HuH-7.5 (cell line): ENCODE data around the gene UPF3B.
"Not testable (repeated sequence)": the region's sequence is repeated elsewhere in the genome, so short reads cannot be mapped to it uniquely, and the experiment has no call there.

Experiments
- DNase-seq: peaks from one replicate; pipeline ENCODE4 v3.0.0; 2011; ENCODE audit warnings: low spot score

UPF3B gene

GRCh38 chrX:119821703-119822102, 31.1 kb downstream of the UPF3B start:
- DNase-seq = not testable (repeated sequence)

- no peak for DNase-seq
These were observed 35.6 kb downstream of the UPF3B start for GRCh38 chrX:119817130-119817690.

- DNase-seq = no peak
These were observed 36.5 kb downstream of the UPF3B start for GRCh38 chrX:119816300-119816699.

GRCh38 chrX:119809185-119809666, 43.5 kb downstream of the UPF3B start:
- DNase-seq = no peak

- not testable (repeated sequence) for DNase-seq
These were observed 44.3 kb downstream of the UPF3B start for GRCh38 chrX:119808461-119808860.

GRCh38 chrX:119802546-119802945, 50.2 kb downstream of the UPF3B start:
- DNase-seq = no peak

GRCh38 chrX:119801253-119802221, 51.2 kb downstream of the UPF3B start:
- no peak for DNase-seq

GRCh38 chrX:119791437-119792231, 61.1 kb downstream of the UPF3B start, which contains the start of gene RPL39:
Gene RPL39 (minus strand): TSS chrX:119791630. CDS start chrX:119791576, 54 bp downstream.
- DNase-seq = peak; percentile 32

- DNase-seq = no peak
These were observed 61.8 kb downstream of the UPF3B start for GRCh38 chrX:119790977-119791436.

GRCh38 chrX:119784747-119785446, 67.9 kb downstream of the UPF3B start:
- no peak for DNase-seq
